WTC11 (cell line): ENCODE results near the gene SEPTIN10. TPM values are rescaled to one million over a fixed set of nuclear protein-coding genes. Genes with fewer than 3 reads are reported as not detected.
A peak's percentile ranks its signal among the peaks of the same experiment; 100 is the strongest.

Experiments
- ATAC-seq: fragments of 200-7000 bp; cut with Tn5 transposase; 2 replicates; pipeline ENCODE4 v1.10.0; 2021; ENCODE audit warnings: mild to moderate bottlenecking, moderate library complexity
- CTCF ChIA-PET: fragments of 300-600 bp; sonication (Branson Sonifier 250); formaldehyde crosslinking; loops from one replicate; lab custom pipeline; 2021; ENCODE audit warnings: antibody characterized with exemption; lab: Charles Lee
- POLR2A ChIA-PET: fragments of 350-600 bp; sonication (Branson Sonifier 250); formaldehyde crosslinking; loops from one replicate; lab custom pipeline; 2021; ENCODE audit warnings: antibody characterized with exemption; lab: Charles Lee
- DNase-seq: peaks from one replicate; pipeline ENCODE4 v3.0.0; 2021; ENCODE audit warnings: low spot score
- H3K27ac Mint-ChIP-seq: 2 replicates; pipeline ENCODE4 v1.8.0; 2021; ENCODE audit warnings: mixed read lengths
- H3K27me3 Mint-ChIP-seq: 2 replicates; pipeline ENCODE4 v1.8.0; 2021; ENCODE audit warnings: low read depth, mild to moderate bottlenecking, moderate library complexity, mixed read lengths
- H3K36me3 Mint-ChIP-seq: 2 replicates; pipeline ENCODE4 v1.8.0; 2021; ENCODE audit warnings: mixed read lengths
- H3K4me1 Mint-ChIP-seq: 2 replicates; pipeline ENCODE4 v1.8.0; 2022; ENCODE audit warnings: mixed read lengths
- H3K4me3 Mint-ChIP-seq: 2 replicates; pipeline ENCODE4 v1.8.0; 2021; ENCODE audit warnings: mild to moderate bottlenecking, moderate library complexity, mixed read lengths
- H3K9me3 Mint-ChIP-seq: 2 replicates; pipeline ENCODE4 v1.8.0; 2021; ENCODE audit warnings: mixed read lengths
- ATF2 ChIP-seq: sonication (generic); formaldehyde crosslinking; IDR thresholded peaks from 2 replicates; pipeline ENCODE4 v1.8.1; 2022; ENCODE audit warnings: low read depth, missing genetic modification reagents, borderline replicate concordance
- FOXJ3 ChIP-seq: sonication (generic); formaldehyde crosslinking; IDR thresholded peaks from 2 replicates; pipeline ENCODE4 v1.9.0; 2021; ENCODE audit warnings: missing genetic modification reagents, mild to moderate bottlenecking, borderline replicate concordance
- HMGA2 ChIP-seq: fragments of 250-450 bp; sonication (Bioruptor Pico); IDR thresholded peaks from 2 replicates; pipeline ENCODE4 v1.4.0; 2021; ENCODE audit warnings: mild to moderate bottlenecking, moderate library complexity
- HMGXB4 ChIP-seq: sonication (generic); formaldehyde crosslinking; IDR thresholded peaks from 2 replicates; pipeline ENCODE4 v1.8.1; 2023; ENCODE audit warnings: mild to moderate bottlenecking, moderate library complexity, missing genetic modification reagents
- NR1H2 ChIP-seq: sonication (generic); formaldehyde crosslinking; IDR thresholded peaks from 2 replicates; pipeline ENCODE4 v1.9.0; 2021; ENCODE audit warnings: mild to moderate bottlenecking, moderate library complexity, missing genetic modification reagents
- NR3C1 ChIP-seq: sonication (generic); formaldehyde crosslinking; conservative IDR thresholded peaks from 2 replicates; pipeline ENCODE4 v1.8.1; 2023; ENCODE audit warnings: low read depth, mild to moderate bottlenecking, missing genetic modification reagents
- OVOL2 ChIP-seq: fragments of 250-450 bp; sonication (Bioruptor Pico); IDR thresholded peaks from 2 replicates; pipeline ENCODE4 v1.9.0; 2021; ENCODE audit warnings: mild to moderate bottlenecking, borderline replicate concordance
- RELA ChIP-seq: sonication (generic); formaldehyde crosslinking; IDR thresholded peaks from 2 replicates; pipeline ENCODE4 v1.8.1; 2022; ENCODE audit warnings: missing genetic modification reagents, mild to moderate bottlenecking, borderline replicate concordance
- SMAD4 ChIP-seq: sonication (generic); formaldehyde crosslinking; IDR thresholded peaks from 2 replicates; pipeline ENCODE4 v1.8.0; 2022; ENCODE audit warnings: mild to moderate bottlenecking, missing genetic modification reagents
- SP1 ChIP-seq: sonication (generic); formaldehyde crosslinking; conservative IDR thresholded peaks from 2 replicates; pipeline ENCODE4 v1.8.1; 2022; ENCODE audit warnings: missing genetic modification reagents
- STAT6 ChIP-seq: sonication (generic); formaldehyde crosslinking; conservative IDR thresholded peaks from 2 replicates; pipeline ENCODE4 v1.8.1; 2023; ENCODE audit warnings: mild to moderate bottlenecking, low read depth, missing genetic modification reagents, moderate library complexity
- USF2 ChIP-seq: sonication (generic); formaldehyde crosslinking; IDR thresholded peaks from 2 replicates; pipeline ENCODE4 v1.8.1; 2023; ENCODE audit warnings: mild to moderate bottlenecking, missing genetic modification reagents, moderate library complexity
- ZNF121 ChIP-seq: sonication (generic); formaldehyde crosslinking; IDR thresholded peaks from 2 replicates; pipeline ENCODE4 v1.8.0; 2023; ENCODE audit warnings: missing genetic modification reagents
- ZNF263 ChIP-seq: sonication (generic); formaldehyde crosslinking; IDR thresholded peaks from 2 replicates; pipeline ENCODE4 v1.8.1; 2022; ENCODE audit warnings: low read depth, mild to moderate bottlenecking, moderate library complexity, missing genetic modification reagents
- ZNF396 ChIP-seq: fragments of 250-450 bp; sonication (Bioruptor Pico); IDR thresholded peaks from 2 replicates; pipeline ENCODE4 v1.8.0; 2021; ENCODE audit warnings: mild to moderate bottlenecking, moderate library complexity, borderline replicate concordance
- total RNA-seq: library from RNA; stranded (reverse); gene quantifications from 3 replicates; pipeline ENCODE4 v1.2.3, GENCODE V29; 2021
- TF ChIP-seq, protein P1 (sequence below): fragments of 250-450 bp; sonication (Bioruptor Pico); IDR thresholded peaks from 2 replicates; pipeline ENCODE4 v2.1.2; 2022; ENCODE audit warnings: mild to moderate bottlenecking, moderate library complexity
- TF ChIP-seq, protein P2 (sequence below): sonication (generic); formaldehyde crosslinking; IDR thresholded peaks from 2 replicates; pipeline ENCODE4 v1.8.0; 2023; ENCODE audit warnings: missing genetic modification reagents, mild to moderate bottlenecking, borderline replicate concordance
- TF ChIP-seq, protein P3 (sequence below): sonication (generic); formaldehyde crosslinking; IDR thresholded peaks from 2 replicates; pipeline ENCODE4 v1.8.0; 2023; ENCODE audit warnings: mild to moderate bottlenecking, missing genetic modification reagents

SEPTIN10 gene
- total RNA-seq, 1 experiment from 2014 or later: 86.8 TPM

DNA sequence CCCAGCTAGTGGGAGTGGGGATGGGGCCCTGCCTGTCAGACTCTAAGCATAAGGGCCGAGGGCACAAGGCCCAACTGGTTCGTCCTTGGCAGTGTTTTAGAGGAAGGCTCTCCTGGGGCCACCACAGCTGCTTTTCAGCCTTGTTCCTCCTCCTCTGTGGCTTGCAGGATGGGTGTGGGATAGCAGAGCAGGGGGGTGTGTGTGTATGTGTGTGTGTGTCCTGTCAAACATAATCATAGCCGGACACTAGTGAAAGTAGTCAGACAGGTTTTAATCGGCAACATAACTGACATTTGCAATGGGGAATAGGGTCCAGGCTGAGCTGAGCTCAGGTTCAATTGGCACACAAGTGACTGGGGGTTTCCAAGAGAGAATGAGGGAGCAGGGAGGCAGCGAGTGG is 114.2 kb downstream of the SEPTIN10 start:
- CTCF ChIA-PET: interaction anchor here (1.1 kb wide), 1 partner anchor 11 kb away, joined by 5 read pairs; no protein-coding TSS in a partner anchor
- TF ChIP-seq ZNF263 (CRISPR knock-in tag) (no peak), HMGXB4 (CRISPR knock-in tag) (no peak), ZNF396 (no peak), SMAD4 (CRISPR knock-in tag) (no peak), RELA (CRISPR knock-in tag) (no peak)
- TF ChIP-seq, all 79 proteins: peak for 0
- 0 out of 2 replicates have a peak, but pooled peaks cover 3% of the 10 kb centered on the region for H3K36me3 Mint-ChIP-seq
- H3K4me3 Mint-ChIP-seq: no peak overlapping the region
- ATAC-seq (no peak), DNase-seq (no peak)
- POLR2A ChIA-PET: no interaction called here
- no peaks in the 10 kb centered on the region for H3K27me3 Mint-ChIP-seq
- 0 out of 2 replicates have a peak overlapping the region, but pooled peaks have one; percentile 25 for H3K27ac Mint-ChIP-seq
- 0 out of 2 replicates have a peak, but pooled peaks cover 5% of the 10 kb centered on the region for H3K4me1 Mint-ChIP-seq
- peaks cover 10% of the 10 kb centered on the region for H3K9me3 Mint-ChIP-seq

- H3K9me3 Mint-ChIP-seq: peaks cover 8% of the 10 kb centered on the region
- ChIA-PET CTCF (interaction anchor here (1.1 kb wide), 1 partner anchor 12 kb away, joined by 5 read pairs; no protein-coding TSS in a partner anchor), POLR2A (no interaction called here)
- ATAC-seq: no peak
- H3K27ac Mint-ChIP-seq: no peak overlapping the region
- 0 out of 2 replicates have a peak, but pooled peaks cover 3% of the 10 kb centered on the region for H3K36me3 Mint-ChIP-seq
- H3K4me3 Mint-ChIP-seq: no peak overlapping the region
- DNase-seq: no peak
- H3K27me3 Mint-ChIP-seq: no peaks in the 10 kb centered on the region
- TF ChIP-seq, protein P1, sequence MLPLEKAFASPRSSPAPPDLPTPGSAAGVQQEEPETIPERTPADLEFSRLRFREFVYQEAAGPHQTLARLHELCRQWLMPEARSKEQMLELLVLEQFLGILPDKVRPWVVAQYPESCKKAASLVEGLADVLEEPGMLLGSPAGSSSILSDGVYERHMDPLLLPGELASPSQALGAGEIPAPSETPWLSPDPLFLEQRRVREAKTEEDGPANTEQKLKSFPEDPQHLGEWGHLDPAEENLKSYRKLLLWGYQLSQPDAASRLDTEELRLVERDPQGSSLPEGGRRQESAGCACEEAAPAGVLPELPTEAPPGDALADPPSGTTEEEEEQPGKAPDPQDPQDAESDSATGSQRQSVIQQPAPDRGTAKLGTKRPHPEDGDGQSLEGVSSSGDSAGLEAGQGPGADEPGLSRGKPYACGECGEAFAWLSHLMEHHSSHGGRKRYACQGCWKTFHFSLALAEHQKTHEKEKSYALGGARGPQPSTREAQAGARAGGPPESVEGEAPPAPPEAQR (CRISPR knock-in tag): no peak
- TF ChIP-seq NR1H2 (CRISPR knock-in tag): no peak
- TF ChIP-seq STAT6 (CRISPR knock-in tag): no peak
- TF ChIP-seq ATF2: no peak
- TF ChIP-seq FOXJ3: no peak
- no peak for TF ChIP-seq SP1 (CRISPR knock-in tag)
- TF ChIP-seq HMGA2 (CRISPR knock-in tag): no peak
- TF ChIP-seq USF2 (CRISPR knock-in tag): no peak
- TF ChIP-seq, protein P2, sequence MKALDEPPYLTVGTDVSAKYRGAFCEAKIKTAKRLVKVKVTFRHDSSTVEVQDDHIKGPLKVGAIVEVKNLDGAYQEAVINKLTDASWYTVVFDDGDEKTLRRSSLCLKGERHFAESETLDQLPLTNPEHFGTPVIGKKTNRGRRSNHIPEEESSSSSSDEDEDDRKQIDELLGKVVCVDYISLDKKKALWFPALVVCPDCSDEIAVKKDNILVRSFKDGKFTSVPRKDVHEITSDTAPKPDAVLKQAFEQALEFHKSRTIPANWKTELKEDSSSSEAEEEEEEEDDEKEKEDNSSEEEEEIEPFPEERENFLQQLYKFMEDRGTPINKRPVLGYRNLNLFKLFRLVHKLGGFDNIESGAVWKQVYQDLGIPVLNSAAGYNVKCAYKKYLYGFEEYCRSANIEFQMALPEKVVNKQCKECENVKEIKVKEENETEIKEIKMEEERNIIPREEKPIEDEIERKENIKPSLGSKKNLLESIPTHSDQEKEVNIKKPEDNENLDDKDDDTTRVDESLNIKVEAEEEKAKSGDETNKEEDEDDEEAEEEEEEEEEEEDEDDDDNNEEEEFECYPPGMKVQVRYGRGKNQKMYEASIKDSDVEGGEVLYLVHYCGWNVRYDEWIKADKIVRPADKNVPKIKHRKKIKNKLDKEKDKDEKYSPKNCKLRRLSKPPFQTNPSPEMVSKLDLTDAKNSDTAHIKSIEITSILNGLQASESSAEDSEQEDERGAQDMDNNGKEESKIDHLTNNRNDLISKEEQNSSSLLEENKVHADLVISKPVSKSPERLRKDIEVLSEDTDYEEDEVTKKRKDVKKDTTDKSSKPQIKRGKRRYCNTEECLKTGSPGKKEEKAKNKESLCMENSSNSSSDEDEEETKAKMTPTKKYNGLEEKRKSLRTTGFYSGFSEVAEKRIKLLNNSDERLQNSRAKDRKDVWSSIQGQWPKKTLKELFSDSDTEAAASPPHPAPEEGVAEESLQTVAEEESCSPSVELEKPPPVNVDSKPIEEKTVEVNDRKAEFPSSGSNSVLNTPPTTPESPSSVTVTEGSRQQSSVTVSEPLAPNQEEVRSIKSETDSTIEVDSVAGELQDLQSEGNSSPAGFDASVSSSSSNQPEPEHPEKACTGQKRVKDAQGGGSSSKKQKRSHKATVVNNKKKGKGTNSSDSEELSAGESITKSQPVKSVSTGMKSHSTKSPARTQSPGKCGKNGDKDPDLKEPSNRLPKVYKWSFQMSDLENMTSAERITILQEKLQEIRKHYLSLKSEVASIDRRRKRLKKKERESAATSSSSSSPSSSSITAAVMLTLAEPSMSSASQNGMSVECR (CRISPR knock-in tag): no peak
- no peak for TF ChIP-seq ZNF121 (CRISPR knock-in tag)
- no peak for TF ChIP-seq OVOL2 (CRISPR knock-in tag)
- no peak for TF ChIP-seq NR3C1 (CRISPR knock-in tag)
- TF ChIP-seq, protein P3, sequence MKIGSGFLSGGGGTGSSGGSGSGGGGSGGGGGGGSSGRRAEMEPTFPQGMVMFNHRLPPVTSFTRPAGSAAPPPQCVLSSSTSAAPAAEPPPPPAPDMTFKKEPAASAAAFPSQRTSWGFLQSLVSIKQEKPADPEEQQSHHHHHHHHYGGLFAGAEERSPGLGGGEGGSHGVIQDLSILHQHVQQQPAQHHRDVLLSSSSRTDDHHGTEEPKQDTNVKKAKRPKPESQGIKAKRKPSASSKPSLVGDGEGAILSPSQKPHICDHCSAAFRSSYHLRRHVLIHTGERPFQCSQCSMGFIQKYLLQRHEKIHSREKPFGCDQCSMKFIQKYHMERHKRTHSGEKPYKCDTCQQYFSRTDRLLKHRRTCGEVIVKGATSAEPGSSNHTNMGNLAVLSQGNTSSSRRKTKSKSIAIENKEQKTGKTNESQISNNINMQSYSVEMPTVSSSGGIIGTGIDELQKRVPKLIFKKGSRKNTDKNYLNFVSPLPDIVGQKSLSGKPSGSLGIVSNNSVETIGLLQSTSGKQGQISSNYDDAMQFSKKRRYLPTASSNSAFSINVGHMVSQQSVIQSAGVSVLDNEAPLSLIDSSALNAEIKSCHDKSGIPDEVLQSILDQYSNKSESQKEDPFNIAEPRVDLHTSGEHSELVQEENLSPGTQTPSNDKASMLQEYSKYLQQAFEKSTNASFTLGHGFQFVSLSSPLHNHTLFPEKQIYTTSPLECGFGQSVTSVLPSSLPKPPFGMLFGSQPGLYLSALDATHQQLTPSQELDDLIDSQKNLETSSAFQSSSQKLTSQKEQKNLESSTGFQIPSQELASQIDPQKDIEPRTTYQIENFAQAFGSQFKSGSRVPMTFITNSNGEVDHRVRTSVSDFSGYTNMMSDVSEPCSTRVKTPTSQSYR (CRISPR knock-in tag): no peak
- TF ChIP-seq, all 79 proteins: peak for 0
- H3K4me1 Mint-ChIP-seq: 0 out of 2 replicates have a peak, but pooled peaks cover 5% of the 10 kb centered on the region
Measured at GRCh38 chr2:109498906-109499305, 114.9 kb downstream of the SEPTIN10 start.
